RWPE2 (cell line): ENCODE results near the gene ABHD2.
A peak's percentile ranks its signal among the peaks of the same experiment; 100 is the strongest.

Source experiments
- ATAC-seq: fragments of 200-7000 bp; cut with Tn5 transposase; 3 replicates; pipeline ENCODE4 v1.9.1; 2021; ENCODE audit warnings: low read depth
- DNase-seq: peaks from one replicate; pipeline ENCODE4 v3.0.0-alpha.2; 2020; ENCODE audit warnings: low spot score
- H3K27ac ChIP-seq: fragments of 450-650 bp; 2 replicates; pipeline ENCODE4 v1.5.1; 2017; ENCODE audit warnings: mild to moderate bottlenecking; ENCODE audit not compliant: poor library complexity, severe bottlenecking
- H3K27me3 ChIP-seq: fragments of 250-450 bp; sonication (Bioruptor Pico); 2 replicates; pipeline ENCODE4 v1.5.1; 2021; ENCODE audit warnings: mild to moderate bottlenecking, moderate library complexity; ENCODE audit not compliant: insufficient read depth, poor library complexity, severe bottlenecking
- H3K36me3 ChIP-seq: fragments of 250-450 bp; sonication (Bioruptor Pico); 2 replicates; pipeline ENCODE4 v1.5.1; 2020; ENCODE audit warnings: low read depth, mild to moderate bottlenecking, moderate library complexity
- H3K4me1 ChIP-seq: fragments of 250-450 bp; sonication (Bioruptor Pico); 2 replicates; pipeline ENCODE4 v1.5.1; 2021; ENCODE audit warnings: mild to moderate bottlenecking, moderate library complexity; ENCODE audit not compliant: insufficient read depth, poor library complexity, severe bottlenecking
- H3K4me3 ChIP-seq: fragments of 250-450 bp; sonication (Bioruptor Pico); 2 replicates; pipeline ENCODE4 v1.5.1; 2021; ENCODE audit warnings: mild to moderate bottlenecking, moderate library complexity; ENCODE audit not compliant: severe bottlenecking
- H3K9me3 ChIP-seq: fragments of 250-450 bp; sonication (Bioruptor Pico); 2 replicates; pipeline ENCODE4 v1.5.1; 2021; ENCODE audit warnings: mild to moderate bottlenecking, moderate library complexity; ENCODE audit not compliant: severe bottlenecking
- TF ChIP-seq, protein P1 (sequence below): fragments of 450-650 bp; IDR thresholded peaks from one replicate; pipeline ENCODE4 v1.5.1; 2017; ENCODE audit warnings: mild to moderate bottlenecking, moderate library complexity; ENCODE audit not compliant: poor library complexity, severe bottlenecking

ABHD2 gene

DNA sequence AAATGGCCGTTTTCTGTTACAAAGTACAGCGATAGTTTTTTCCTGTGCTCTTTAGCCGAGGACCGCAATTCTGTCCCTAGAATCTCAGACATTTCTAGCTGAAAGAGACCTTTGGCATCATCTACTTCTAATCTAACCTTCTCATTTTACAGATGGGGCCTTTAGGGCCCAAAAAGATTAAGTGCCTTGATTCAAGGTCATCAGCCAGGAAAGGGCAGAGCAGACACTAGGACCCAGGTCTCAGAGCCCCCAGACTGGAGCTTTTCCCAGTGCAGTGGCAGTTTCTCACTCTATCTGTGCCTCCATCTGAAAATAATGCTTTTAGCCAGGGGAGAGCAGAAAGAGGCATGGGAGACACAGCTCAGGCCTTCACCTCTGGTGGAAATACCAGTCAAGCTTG, 20.6 kb downstream of the ABHD2 start:
- no peak overlapping the region for H3K27ac ChIP-seq
- DNase-seq (no peak), ATAC-seq (no peak)
- no peaks in the 10 kb centered on the region for H3K27me3 ChIP-seq
- H3K4me3 ChIP-seq = no peak overlapping the region
- peaks cover 50% of the 10 kb centered on the region for H3K4me1 ChIP-seq
- TF ChIP-seq, protein P1, sequence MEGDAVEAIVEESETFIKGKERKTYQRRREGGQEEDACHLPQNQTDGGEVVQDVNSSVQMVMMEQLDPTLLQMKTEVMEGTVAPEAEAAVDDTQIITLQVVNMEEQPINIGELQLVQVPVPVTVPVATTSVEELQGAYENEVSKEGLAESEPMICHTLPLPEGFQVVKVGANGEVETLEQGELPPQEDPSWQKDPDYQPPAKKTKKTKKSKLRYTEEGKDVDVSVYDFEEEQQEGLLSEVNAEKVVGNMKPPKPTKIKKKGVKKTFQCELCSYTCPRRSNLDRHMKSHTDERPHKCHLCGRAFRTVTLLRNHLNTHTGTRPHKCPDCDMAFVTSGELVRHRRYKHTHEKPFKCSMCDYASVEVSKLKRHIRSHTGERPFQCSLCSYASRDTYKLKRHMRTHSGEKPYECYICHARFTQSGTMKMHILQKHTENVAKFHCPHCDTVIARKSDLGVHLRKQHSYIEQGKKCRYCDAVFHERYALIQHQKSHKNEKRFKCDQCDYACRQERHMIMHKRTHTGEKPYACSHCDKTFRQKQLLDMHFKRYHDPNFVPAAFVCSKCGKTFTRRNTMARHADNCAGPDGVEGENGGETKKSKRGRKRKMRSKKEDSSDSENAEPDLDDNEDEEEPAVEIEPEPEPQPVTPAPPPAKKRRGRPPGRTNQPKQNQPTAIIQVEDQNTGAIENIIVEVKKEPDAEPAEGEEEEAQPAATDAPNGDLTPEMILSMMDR = no peak
- no peaks in the 10 kb centered on the region for H3K9me3 ChIP-seq
- peaks cover 21% of the 10 kb centered on the region for H3K36me3 ChIP-seq

DNA sequence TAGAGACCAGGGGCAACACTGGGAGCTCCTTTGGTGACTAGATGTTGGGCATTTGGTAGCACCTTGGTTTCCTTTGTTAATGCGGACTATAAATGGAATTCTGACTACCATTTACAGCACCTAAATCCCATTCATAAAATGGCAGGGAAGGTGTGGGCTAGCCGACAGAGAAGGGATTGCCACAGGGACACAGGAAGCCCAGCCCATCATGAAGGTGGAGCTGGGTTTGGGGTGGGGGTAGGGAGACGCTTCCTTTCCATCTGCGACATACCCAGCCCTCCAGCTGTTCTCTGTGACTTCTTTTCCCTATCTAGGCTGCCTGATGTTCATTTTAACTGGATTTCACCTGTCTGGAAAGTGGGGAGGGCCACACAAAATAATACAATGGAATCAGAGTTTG, 21.0 kb downstream of the ABHD2 start:
- H3K4me3 ChIP-seq = no peak overlapping the region
- H3K4me1 ChIP-seq = peaks cover 46% of the 10 kb centered on the region
- no peak overlapping the region for H3K27ac ChIP-seq

DNA sequence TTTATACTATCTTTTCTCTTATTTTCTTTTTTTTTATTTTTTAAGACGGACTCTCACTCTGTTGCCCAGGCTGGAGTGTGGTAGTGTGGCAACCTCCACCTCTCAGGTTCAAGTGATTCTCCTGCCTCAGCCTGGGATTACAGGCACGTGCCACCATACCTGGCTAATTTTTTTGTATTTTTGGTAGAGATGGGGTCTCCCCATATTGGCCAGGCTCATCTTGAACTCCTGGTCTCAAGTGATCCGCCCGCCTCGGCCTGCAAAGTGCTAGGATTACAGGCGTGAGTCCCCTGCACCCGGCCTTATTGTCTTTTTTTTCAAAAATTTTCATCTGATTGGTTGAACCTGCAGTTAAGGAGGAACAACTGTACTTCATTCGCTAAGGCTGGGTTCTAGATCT, 21.8 kb downstream of the ABHD2 start:
- TF ChIP-seq, protein P1 = no peak
- peaks cover 44% of the 10 kb centered on the region for H3K4me1 ChIP-seq
- DNase-seq (no peak), ATAC-seq (no peak)
- H3K36me3 ChIP-seq = peaks cover 25% of the 10 kb centered on the region
- H3K27me3 ChIP-seq = no peaks in the 10 kb centered on the region
- H3K27ac ChIP-seq = no peak overlapping the region
- no peaks in the 10 kb centered on the region for H3K9me3 ChIP-seq
- no peak overlapping the region for H3K4me3 ChIP-seq

More for the DNA sequence above, 21.0 kb downstream of the ABHD2 start:
- Histone ChIP-seq H3K27me3 (no peaks in the 10 kb centered on the region), H3K9me3 (no peaks in the 10 kb centered on the region), H3K36me3 (peaks cover 21% of the 10 kb centered on the region)
- ATAC-seq (no peak), DNase-seq (no peak)
- TF ChIP-seq, protein P1 = no peak

DNA sequence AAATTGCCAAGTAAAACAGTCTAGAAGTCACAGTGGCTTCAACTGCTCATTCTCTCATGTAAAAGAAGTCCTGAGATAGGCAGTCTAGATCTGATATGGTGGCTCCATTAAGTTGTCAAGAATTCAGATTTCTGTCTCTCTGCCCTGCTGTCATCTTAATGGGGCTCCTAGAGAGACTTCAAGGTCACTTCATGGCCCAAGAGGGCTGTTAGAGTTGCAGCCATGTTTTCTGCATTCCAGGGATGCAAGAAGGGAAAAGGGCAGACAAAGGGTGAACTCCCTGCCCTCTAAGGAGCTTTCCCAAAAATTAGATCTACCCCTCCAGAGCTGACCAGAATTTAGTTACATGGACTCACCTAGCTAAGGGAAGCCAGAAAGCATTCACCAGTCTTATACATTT, 23.1 kb downstream of the ABHD2 start:
- Histone ChIP-seq H3K27ac (peak overlapping the region; percentile 46), H3K36me3 (peaks cover 34% of the 10 kb centered on the region), H3K27me3 (no peaks in the 10 kb centered on the region), H3K4me3 (no peak overlapping the region), H3K9me3 (no peaks in the 10 kb centered on the region), H3K4me1 (peaks cover 45% of the 10 kb centered on the region)
- TF ChIP-seq, protein P1 = no peak
- no peak for ATAC-seq
- DNase-seq = no peak

DNA sequence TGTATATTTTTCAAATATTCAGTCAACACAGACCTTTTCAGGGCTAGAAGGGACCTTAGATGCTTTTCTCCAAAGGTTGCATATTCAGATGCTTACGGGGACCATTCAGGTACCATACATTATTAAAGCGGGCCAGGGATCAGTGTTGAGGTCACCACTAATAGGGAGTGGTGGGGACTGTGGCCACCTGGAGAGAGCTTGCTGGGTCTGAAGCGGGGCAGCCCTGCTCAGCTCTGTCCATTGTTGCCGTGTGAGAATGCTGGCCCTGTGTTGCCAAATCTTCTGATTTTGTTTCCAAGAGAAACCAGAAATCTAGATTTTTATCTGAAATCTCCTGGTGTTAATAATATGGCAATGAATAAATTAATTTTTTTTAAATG, 23.7 kb downstream of the ABHD2 start:
- Histone ChIP-seq H3K4me1 (peaks cover 45% of the 10 kb centered on the region), H3K4me3 (no peak overlapping the region), H3K27ac (peak overlapping the region; percentile 46), H3K9me3 (no peaks in the 10 kb centered on the region), H3K27me3 (no peaks in the 10 kb centered on the region), H3K36me3 (peaks cover 40% of the 10 kb centered on the region)
- no peak; the same call in 2 of the 3 replicates for ATAC-seq
- TF ChIP-seq, protein P1 = no peak
- no peak for DNase-seq
